ENCODE measurements around the gene SAPCD1. TPM values are rescaled to one million over a fixed set of nuclear protein-coding genes. Genes with fewer than 3 reads are reported as not detected.

The SAPCD1 gene
- total RNA-seq, 1 experiment from 2014 or later: 18.2 TPM

DNA sequence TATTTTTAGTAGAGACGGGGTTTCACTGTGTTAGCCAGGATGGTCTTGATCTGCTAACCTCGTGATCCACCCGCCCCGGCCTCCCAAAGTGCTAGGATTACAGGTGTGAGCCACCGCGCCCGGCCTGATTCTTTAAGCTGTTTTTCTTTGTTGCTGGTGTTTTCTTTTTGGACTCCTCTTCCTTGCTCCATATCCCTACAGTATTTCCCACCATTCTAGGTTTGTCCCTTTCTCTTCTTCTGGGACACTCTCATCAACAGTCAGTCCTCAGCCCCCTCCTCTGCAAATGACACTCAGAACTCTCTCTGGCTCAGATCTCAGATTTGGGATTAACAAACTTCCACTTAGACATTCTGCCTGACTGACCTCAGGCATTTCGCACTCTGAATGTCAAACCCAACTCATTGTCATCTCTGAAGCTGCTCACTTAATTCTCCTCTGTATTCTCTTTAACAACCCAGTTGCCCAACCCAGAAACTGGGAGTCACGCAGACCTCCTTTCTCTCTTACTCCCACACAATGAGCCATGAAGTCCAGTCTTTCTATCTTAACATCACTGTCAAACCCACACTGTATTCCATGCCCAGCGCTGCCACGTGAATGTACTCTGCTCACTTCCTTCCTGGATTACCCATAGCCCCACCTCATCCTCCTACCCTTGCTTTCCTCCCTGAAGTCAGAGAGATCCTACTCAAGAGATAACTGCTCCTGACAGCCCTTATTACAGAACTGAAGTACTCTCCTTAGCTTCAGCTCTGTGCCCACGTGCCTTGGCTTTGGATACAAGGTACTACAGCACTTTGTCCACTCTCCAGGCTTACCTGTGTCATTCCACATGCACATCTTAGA, 36.7 kb upstream of the SAPCD1 start:
- no peaks in the 10 kb centered on the region for H3K9me3 ChIP-seq (ENCODE audit: control insufficient read depth in 1 of 2, insufficient read depth in 1 of 2, low read depth in 1 of 2, low read length in 2 of 2)
- ATAC-seq (no peak), DNase-seq (ENCODE audit: low read depth, low spot score) (no peak)
- H3K4me1 ChIP-seq (ENCODE audit: control insufficient read depth in 1 of 2, insufficient read depth in 2 of 2, low read length in 2 of 2): peaks cover 6 to 29% of the 10 kb centered on the region in 2 experiments; a peak in 3 of 4 replicates
- POLR2A ChIA-PET: interaction anchor here (0.5 kb wide), 1 partner anchor 10 kb away, joined by 3 read pairs; no protein-coding TSS in a partner anchor
- no peak overlapping the region for H3K4me3 ChIP-seq (replicated peaks in 1 of 2; ENCODE audit: low read depth in 1 of 2, low read length in 2 of 2)
- BruUV-seq (replicated peaks): no TSS peak
- no peaks in the 10 kb centered on the region for H3K9me2 ChIP-seq (ENCODE audit: insufficient read depth)
- no peaks in the 10 kb centered on the region for H3K79me2 ChIP-seq (ENCODE audit: insufficient read depth, low read length)
- no peak overlapping the region for H3K4me2 ChIP-seq (ENCODE audit: low read length)
- TF ChIP-seq ELF1 (IDR thresholded peaks at IDR 0.05; ENCODE audit: borderline replicate concordance, low read depth) (no peak), ZFX (IDR thresholded peaks at IDR 0.05) (no peak), TCF7L2 (IDR thresholded peaks at IDR 0.05; ENCODE audit: borderline replicate concordance, extremely low read depth, insufficient read depth, insufficient read length) (no peak), JUND (IDR thresholded peaks at IDR 0.05) (no peak), REST (IDR thresholded peaks at IDR 0.05; ENCODE audit: low read depth) (no peak), EZH2 (IDR thresholded peaks at IDR 0.05) (no peak), YY1 (IDR thresholded peaks at IDR 0.05; ENCODE audit: extremely low read depth, insufficient replicate concordance, low read depth, low read length) (no peak)
- TF ChIP-seq, protein P1, sequence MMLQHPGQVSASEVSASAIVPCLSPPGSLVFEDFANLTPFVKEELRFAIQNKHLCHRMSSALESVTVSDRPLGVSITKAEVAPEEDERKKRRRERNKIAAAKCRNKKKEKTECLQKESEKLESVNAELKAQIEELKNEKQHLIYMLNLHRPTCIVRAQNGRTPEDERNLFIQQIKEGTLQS (IDR thresholded peaks at IDR 0.05): no peak
- TF ChIP-seq, protein P2, sequence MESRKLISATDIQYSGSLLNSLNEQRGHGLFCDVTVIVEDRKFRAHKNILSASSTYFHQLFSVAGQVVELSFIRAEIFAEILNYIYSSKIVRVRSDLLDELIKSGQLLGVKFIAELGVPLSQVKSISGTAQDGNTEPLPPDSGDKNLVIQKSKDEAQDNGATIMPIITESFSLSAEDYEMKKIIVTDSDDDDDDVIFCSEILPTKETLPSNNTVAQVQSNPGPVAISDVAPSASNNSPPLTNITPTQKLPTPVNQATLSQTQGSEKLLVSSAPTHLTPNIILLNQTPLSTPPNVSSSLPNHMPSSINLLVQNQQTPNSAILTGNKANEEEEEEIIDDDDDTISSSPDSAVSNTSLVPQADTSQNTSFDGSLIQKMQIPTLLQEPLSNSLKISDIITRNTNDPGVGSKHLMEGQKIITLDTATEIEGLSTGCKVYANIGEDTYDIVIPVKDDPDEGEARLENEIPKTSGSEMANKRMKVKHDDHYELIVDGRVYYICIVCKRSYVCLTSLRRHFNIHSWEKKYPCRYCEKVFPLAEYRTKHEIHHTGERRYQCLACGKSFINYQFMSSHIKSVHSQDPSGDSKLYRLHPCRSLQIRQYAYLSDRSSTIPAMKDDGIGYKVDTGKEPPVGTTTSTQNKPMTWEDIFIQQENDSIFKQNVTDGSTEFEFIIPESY (IDR thresholded peaks at IDR 0.05; ENCODE audit: extremely low read depth, insufficient replicate concordance, low read length): no peak
- H3K27me3 ChIP-seq (ENCODE audit: insufficient read depth, low read length): no peaks in the 10 kb centered on the region
- H4K20me1 ChIP-seq (ENCODE audit: insufficient read depth): no peaks in the 10 kb centered on the region
- RAD21 ChIA-PET (ENCODE audit: low non-redundant PET in 1 of 2, low total read pairs in 2 of 2, uncharacterized antibody in 2 of 2, unreplicated experiment in 2 of 2): no interaction called here
- H3K27ac ChIP-seq (ENCODE audit: low read depth, low read length): no peak overlapping the region
- CTCF ChIA-PET: no interaction called here
- no peak overlapping the region for H2AFZ ChIP-seq (ENCODE audit: low read depth, low read length, poor library complexity, severe bottlenecking)
- peaks cover 3% of the 10 kb centered on the region in 2 experiments; a peak in 1 of 4 replicates for H3K36me3 ChIP-seq (ENCODE audit: control insufficient read depth in 1 of 2, insufficient read depth in 2 of 2, low read length in 2 of 2)
- intact Hi-C loops (cut with micrococcal nuclease): no loop called here
- H3K9ac ChIP-seq (ENCODE audit: low read length): no peak overlapping the region

Data from HCT116 (cell line).